HG02610 (cell line): Measurements from ENCODE around the gene SP7.
"Not testable (repeated sequence)": the region's sequence is repeated elsewhere in the genome, so short reads cannot be mapped to it uniquely, and the experiment has no call there.

Source experiments
- ATAC-seq: cut with Tn5 transposase; IDR thresholded peaks from one replicate; pipeline ENCODE4 v1.9.1; 2021; ENCODE audit warnings: mild to moderate bottlenecking, moderate library complexity; ENCODE audit not compliant: unreplicated experiment

Gene SP7

DNA sequence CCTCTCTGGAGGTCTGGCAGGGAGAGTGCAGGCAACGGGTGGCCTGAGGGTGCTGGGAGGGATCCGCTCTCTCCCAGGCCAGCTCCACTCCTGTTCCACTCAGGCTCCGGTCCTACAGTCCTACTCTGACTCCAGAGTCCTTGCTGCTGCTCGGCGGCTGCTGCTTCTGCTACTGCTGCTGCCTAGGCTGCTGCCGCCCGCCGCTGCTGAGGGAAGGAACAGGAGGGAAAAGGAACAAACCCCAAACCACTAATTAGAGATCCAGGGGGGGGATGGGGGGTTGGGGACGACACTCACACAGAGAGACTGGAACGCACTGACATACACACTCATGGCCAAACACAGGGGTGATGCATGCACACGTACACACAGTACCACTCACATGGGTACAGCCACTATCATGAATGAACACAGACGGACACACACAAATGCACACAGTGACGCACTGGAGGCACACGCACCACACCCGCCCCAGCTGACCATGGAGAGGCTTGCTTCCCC is at the start of gene SP7:
Gene SP7, minus strand, starts transcription at position 174 of the 501 bp plus-strand sequence. CDS start 708 bp downstream, outside the sequence.
- no peak for ATAC-seq

DNA sequence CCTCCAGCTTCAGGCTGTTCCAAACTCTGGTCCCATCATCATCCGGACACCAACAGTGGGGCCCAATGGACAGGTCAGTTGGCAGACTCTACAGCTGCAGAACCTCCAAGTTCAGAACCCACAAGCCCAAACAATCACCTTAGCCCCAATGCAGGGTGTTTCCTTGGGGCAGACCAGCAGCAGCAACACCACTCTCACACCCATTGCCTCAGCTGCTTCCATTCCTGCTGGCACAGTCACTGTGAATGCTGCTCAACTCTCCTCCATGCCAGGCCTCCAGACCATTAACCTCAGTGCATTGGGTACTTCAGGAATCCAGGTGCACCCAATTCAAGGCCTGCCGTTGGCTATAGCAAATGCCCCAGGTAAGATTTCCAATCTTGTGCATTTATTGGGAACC is 47.1 kb upstream of the SP7 start:
- no peak for ATAC-seq

DNA sequence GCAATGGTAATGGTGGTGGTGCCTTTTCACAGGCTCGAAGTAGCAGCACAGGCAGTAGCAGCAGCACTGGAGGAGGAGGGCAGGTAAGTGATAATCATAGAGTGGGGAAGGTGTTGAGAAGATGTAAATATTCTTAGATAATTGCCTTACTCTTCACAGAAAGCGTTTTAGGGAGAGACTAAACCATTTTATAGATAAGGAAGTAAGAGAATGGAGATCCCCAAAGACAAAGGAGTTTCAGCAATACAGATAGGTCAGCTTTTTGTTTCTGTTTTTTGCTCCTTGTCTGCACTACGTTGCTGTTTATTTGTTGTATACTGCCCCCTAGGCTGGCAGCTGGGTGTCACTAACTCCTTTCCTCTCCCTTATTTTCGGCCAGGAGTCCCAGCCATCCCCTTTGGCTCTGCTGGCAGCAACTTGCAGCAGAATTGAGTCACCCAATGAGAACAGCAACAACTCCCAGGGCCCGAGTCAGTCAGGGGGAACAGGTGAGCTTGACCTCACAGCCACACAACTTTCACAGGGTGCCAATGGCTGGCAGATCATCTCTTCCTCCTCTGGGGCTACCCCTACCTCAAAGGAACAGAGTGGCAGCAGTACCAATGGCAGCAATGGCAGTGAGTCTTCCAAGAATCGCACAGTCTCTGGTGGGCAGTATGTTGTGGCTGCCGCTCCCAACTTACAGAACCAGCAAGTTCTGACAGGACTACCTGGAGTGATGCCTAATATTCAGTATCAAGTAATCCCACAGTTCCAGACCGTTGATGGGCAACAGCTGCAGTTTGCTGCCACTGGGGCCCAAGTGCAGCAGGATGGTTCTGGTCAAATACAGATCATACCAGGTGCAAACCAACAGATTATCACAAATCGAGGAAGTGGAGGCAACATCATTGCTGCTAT is 45.8 kb upstream of the SP7 start:
- no peak for ATAC-seq

DNA sequence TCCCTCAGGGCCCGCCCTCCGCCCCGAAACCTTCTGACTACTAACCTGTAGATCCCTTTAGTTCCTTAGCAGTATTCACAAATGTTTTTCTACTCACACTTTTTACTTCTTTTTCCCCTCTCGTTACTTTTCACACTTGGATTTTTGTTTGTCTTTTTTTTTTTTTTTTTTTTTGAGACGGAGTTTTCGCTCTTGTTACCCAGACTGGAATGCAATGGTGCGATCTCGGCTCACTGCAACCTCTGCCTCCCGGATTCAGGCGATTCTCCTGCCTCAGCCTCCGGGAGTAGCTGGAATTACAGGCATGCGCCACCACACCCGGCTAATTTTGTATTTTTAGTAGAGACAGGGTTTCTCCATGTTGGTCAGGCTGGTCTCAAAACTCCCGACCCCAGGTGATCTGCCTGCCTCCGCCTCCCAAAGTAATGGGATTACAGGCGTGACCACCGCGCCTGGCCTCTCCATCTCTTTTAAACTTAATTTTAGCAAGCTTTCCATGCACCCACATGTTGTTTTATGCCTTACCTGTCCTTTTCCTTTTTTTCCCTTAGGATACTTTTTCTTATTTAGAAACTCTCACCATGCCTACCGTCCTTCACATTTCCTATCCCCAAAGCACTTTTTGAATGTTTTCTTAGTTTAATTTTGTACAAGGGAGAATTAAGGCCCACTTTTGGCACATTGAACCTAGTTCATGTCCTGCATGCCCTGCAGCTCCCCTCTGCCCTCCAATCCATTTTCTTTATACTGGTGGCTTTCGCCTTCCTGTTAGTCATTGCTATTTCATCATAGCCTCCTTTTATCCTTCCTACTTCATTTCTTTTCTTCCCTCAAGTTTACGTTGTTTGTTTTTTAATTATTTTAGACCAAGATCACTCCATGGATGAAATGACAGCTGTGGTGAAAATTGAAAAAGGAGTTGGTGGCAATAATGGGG is 44.9 kb upstream of the SP7 start:
- no peak for ATAC-seq

DNA sequence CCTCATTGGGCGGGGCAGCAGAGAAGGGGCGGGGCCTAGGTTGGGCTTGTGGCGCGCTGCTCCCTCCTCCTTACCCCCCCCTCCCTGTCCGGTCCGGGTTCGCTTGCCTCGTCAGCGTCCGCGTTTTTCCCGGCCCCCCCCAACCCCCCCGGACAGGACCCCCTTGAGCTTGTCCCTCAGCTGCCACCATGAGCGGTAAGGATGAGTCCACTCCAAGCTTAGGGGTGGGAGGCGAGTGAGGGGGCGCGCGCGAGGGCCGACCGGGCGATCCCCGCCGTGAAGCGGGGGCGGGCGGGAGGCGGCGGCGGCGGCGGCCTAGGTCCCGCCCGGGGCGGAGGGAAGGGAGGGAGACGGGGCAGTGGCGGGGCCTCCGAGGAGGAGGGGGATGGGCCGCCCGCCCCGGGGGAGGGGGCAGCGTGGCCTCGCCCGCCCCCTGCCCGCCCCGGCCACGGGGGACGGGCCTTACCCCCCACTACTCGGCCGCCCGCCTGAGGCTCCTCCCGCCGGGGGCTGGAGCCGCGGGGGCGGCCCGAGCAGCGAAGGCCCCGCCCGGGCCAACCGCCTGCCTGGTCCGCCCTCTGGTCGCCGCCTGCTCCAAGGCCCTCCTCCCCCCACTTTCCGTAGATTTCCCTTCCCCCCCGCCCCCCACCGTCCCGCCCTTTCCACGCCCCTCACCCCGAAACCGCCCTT is 44.1 kb upstream of the SP7 start, which contains the start of gene SP1:
Gene SP1, plus strand, starts transcription at position 73 of the 690 bp plus-strand sequence. Its CDS starts 116 bp downstream, at position 189.
- ATAC-seq: peak; percentile 47

GRCh38 chr12:53379389-53380103 is 43.4 kb upstream of the SP7 start:
- ATAC-seq: peak; percentile 73

DNA sequence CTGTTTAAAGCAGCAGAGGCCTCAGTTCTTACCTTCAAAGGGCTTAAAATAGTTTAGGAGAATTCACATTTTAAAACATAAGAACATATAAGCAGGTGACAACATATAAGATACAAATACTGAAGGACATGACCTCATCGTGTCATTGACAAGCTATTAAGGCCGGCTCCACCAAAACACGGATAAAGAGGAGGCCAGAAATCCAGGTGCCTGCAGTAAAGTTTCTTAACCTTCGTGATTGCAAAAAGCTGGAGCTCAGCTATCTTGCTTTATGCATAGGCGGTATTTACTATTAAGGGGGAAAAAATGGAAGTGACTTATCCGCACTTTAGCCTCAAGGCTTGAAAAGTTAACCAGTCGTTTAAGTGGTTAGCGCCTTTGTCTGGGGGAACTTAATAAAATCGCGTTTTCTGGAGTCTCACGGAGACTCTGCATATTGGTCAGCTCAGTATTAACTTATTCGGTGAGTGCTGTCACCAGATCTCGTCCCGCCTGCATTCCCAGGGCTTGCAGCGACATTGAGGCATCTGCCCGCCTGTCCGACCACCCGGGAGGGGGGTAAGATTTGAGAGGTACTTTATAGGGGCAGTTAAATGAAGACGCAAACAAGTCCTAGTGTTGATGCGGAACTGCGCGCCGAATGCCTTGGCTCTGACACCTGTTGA is 42.7 kb upstream of the SP7 start:
- ATAC-seq: no peak

DNA sequence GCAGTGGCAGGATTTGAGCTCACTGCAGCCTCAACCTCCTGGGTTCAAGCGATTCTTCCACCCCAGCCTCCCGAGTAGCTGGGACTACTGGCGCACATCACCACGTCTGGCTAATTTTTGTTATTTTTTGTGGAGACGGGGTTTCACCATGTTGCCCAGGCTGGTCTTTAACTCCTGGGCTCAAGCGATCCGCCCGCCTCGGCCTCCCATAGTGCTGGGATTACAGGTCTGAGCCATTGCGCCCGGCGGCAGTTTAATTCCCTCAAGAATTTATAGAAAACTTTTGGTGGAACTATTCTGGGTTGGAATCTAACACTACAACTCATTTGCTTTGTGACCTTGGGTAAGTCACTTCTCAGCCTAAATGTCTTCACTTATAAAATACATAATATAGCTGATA is 42.1 kb upstream of the SP7 start:
- no peak for ATAC-seq

- ATAC-seq: no peak
These were observed 40.6 kb upstream of the SP7 start for GRCh38 chr12:53376747-53377146.

DNA sequence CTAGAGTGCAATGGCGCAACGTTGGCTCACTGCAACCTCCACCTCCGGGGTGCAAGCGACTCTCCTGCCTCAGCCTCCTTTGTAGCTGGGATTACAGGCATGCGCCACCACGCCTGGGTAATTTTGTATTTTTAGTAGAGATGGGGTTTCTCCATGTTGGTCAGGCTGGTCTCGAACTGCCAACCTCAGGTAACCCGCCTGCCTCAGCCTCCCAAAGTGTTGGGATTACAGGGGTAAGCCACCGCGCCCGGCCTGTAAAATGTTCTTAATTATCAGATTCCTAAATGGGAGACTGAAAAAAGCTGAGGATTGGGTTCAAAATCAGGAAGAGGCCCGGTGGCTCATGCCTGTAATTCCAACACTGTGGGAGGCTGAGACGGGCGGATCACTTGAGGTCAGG is 38.1 kb upstream of the SP7 start:
- not testable (repeated sequence) for ATAC-seq

DNA sequence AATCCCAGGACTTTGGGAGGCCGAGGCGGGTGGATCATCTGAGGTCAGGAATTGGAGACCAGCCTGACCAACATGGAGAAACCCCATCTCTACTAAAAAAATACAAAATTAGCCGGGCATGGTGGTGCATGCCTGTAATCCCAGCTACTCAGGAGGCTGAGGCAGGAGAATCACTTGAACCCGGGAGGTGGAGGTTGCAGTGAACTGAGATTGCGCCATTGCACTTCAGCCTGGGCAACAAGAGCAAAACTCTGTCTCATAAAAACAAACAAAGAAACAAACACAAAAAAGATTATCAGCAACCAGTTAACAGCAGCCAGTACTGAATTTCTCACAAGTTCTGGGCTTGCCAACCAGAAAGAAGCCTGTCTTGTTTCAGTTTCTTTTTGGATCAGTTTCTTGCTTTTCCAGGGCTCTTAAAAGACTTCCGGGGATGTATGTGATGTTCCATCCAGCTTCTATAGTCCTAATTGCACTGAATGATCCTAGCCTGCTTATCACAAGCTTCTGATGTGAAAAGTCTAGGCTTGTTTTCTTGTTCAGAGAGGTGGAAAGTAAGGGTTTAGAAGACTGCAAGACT is 37.5 kb upstream of the SP7 start:
- not testable (repeated sequence) for ATAC-seq

DNA sequence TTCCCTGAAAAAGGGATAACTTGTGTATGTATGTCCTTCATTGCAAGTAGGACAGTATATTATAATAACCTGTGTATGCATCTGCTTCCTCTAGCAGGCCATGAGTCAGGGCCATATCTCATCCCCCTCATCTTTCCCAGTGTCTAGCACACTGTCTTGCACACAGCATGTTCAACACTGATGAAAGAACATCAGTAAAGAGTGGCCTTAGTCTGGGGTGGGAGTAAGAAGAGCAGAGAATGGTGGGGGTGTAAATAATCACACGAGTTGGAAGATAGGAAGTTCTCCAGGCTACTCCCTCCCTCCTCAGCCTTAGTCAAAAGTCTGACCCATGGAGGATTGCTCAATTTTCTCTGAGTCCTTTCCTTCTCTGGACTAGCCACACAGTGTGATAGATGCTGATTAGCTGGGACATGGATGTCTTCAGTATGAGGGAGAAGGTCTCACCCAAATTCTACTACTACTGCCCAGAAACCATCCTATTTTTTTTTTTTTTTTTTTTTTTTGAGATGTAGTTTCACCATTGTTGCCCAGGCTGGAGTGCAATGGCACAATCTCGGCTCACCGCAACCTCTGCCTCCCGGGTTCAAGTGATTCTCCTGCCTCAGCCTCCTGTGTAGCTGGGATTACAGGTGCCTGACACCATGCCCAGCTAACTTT is 29.2 kb upstream of the SP7 start:
- ATAC-seq: no peak

- not testable (repeated sequence) for ATAC-seq
These were observed 25.5 kb upstream of the SP7 start for GRCh38 chr12:53361638-53362037.

DNA sequence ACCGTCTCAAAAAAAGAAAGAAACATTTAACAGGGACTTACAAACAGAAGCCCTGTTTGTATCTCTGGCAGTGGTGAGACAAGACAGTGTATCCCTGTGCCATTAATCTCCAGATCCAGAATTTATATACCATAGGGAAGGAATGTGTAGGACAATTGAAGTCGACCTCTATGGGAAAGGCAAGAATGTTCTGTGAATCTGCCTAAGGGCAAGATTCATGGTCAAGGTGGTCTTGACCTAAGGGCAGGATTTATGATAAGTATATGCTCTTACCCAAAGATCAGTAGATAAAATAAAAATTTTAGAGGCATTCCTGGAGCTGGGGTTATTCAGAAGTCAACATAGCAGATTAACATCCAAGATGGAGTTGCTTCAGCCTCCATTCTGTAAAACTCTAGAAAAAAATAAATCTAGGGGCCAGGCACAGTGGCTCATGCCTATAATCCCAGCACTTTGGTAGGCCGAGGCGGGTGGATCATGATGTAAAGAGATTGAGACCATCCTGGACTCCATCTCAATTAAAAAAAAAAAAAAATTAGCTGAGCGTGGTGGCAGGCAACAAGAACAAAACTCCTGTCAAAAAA is 22.8 kb upstream of the SP7 start:
- no peak for ATAC-seq

DNA sequence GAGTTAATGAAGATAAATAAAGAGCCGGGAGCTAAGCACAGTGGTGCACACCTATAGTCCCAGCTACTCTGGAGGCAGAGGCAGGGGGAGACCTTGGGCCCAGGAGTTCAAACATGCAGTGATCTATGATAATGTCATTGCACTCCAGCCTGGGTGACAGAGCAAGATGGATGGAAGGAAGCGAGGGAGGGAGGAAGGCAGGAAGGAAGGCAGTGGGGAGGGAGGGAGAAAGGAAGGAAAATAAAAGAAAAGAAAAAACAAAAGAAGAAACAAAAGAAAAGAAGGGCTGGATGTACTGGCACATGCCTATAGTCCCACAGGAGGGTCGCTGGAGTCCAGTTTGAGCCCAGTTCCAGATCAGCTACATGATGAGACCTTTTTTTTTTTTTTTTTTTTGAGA is 19.0 kb upstream of the SP7 start:
- ATAC-seq: no peak

- no peak for ATAC-seq
These were observed 17.1 kb upstream of the SP7 start for GRCh38 chr12:53353257-53353655.

DNA sequence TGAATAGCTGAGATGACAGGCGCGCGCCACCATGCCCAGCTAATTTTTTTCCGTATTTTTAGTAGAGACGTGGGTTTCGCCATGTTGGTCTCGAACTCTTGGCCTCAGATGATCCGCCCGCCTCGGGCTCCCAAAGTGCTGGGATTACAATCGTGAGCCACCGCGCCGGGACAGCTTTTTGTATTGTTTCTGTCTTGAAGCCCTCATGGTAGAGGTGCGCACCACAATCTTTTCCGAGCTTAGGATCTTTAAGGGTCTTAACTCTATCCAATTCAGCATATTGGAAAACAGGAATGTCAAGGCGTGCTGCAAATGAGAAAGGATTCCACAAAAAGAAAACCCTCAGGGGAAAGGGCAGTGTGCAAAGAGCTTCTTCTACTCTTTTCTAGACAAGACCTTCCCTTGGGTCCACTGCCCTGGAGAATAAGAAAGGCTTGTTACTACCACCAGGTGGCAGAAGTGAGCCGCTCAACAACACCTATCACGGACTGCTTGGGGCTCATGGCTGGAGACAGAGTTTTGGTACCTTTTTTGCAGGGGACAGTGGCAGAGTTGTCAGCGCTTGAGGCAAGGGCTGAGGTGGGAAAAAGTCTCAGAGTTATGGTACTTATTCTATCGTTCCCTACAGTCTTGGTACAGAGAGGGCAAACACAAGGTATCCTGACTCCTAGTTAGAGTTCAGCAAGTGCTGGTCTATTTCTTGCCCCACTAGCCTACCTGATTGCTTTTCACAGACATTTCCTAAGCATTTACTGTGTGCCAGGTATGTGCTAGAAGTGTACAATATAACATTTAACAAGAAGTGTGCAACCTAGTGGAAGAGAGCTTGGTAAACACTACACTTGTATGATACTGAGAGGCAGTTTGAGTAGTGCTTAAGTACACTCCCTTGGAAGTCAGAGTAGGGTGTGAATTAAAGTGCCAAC is 16.4 kb upstream of the SP7 start:
- ATAC-seq: peak; percentile 73
